ENCODE data around the gene GNPDA1.

GNPDA1 gene

DNA sequence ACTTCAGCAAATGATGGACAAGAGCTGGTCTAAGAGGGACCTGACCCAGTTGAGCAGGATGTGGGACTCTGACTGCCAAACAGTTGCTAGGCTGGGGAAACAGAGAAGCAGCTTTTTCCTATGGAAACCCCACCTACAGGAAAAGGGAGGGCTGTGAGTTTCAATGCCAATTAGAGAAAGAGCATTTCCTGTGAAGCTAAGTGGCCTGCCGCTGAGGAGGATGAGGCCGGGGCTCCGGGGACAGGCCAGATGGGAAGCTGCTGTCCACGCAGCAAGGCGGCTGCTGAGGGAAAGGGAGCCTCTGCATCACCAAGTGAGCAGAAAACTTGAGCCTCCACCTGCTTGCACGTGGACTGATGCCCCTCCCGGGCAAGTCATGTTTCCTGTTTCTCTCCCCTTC is 54.7 kb downstream of the GNPDA1 start, which contains the start of gene PCDH12:
Gene PCDH12, minus strand, starts transcription at position 90 of the 400 bp plus-strand sequence. CDS start 351 bp downstream, outside the sequence.
- no peak for DNase-seq (ENCODE audit: low read depth in 1 of 2, low spot score in 1 of 2)

DNA sequence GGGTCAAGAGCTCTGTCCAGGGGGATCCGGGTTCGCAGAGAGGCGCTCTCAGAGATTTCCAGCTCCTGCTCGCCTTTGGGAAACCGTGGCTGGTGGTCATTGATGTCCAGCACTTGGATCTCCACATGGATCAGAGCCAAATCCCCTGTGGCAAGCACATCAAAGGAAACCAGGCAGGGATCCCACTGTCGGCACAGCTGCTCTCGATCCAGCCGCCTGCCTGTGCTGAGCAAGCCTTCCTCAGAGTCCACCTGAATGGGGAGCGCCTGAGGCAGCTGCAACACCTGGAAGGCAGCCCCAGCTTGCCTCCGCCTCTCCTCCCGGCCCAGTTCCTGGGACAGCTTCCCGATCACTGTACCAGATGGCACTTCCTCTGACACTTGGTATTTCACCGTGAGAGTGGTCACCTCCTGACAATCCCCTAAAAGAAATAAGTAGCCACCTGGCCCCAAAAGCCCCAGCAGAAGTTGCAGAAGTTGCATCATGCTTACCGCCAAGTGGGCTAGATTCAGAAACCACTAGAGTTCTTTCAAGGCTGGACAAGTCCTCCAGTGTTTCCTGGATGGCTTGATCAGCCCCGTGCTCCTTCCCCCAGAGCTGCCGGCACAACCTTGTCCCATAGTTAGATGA is 55.3 kb downstream of the GNPDA1 start:
- no peak for DNase-seq (ENCODE audit: low read depth in 1 of 2, low spot score in 1 of 2)

DNA sequence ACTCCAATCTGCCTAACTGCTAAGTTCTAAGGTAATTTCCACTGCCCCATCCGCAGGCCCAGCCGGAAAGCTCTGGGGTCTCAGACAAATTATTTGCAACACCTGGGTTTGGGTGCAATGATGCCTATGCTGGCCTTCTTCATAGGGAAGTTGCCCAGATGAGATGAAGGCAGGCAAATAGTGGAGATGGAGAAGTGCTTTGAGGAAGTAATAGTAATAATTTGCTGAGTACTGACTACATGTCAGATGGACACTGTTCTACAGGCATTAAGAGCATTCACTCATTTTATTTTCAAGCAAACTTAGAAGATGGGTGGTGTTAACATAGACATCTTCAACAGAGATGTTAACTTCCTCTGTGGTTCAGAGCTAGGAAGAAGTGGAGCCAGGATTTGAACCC is 58.6 kb downstream of the GNPDA1 start:
- DNase-seq (ENCODE audit: low read depth in 1 of 2, low spot score in 1 of 2), result no peak

DNA sequence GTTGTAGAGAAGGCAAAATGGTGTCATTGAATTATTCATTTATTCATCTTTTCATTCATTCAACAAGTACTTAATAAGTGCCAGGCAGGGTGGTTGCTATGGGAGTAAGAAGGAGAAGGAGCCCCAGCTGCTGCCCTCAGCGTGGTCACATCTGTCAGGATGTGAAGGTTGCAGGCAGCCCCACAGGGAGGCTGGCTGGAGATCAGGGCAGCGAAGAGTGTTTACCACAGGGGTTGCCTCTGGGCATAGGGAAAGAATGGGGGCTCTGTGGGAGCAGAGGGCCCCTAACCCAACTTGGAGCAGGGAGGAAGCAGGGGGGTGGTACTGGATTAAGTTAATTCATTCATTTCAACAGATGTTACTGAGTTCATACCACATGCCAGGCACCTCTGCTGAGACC is 60.8 kb downstream of the GNPDA1 start:
- no peak for DNase-seq (ENCODE audit: low read depth in 1 of 2, low spot score in 1 of 2)

- DNase-seq (ENCODE audit: low read depth in 1 of 2, low spot score in 1 of 2), result no peak
Measured at GRCh38 chr5:141951332-141951781, 61.5 kb downstream of the GNPDA1 start.

All from activated CD4-positive, alpha-beta T cell treated with anti-CD3 and anti-CD28 coated beads, Interleukin-2, amount 50 U/mL, for 24 hours (primary cell).